Fibroblast of upper back skin (primary cell): ENCODE measurements around the gene HDAC10.
A peak's percentile ranks its signal among the peaks of the same experiment; 100 is the strongest.

Experiments
- DNase-seq: peaks from one replicate; pipeline ENCODE4 v3.0.0-alpha.2; 2013

Gene HDAC10

DNA sequence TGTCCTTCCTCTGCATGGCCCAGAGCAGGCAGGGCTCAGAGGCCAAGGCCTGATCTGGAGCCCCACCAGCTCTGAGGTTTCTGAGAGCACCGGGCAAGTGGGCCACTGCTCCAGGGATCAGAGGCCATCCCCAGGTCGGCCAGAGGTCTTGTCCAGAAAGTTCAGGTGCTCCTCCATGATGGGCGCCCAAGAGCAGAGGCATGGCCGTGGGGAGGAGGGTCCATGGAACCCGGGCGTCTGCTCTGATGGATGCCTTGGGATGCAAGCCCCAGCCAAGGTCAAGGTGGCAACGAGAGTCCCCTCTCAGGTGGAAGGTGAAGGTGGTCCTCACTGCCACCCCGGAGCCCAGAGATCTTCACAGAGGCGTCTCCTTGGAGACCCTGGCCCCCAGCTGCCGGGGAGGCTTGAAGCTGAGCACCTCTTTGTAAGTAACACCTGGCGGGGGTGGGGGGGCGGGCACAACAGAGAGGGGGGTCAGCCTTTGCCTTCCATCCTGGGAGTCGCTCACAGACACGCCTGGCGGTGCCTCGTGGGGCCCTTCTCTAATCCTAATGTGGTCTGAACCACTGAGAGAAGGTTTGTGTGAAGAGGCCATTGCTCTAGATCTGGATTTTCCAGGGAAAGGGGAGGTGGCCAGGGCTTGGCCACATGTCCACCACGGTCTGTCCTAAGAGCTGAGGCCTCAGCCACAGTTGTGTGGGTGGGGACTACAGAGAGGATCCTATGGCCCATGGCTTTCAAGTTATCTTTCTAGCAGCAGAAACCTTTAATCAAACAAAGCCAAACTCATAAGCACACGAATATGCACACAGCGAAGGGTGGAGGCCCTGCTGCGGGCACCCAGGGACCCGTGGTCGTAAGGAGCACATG is 2.2 kb upstream of the HDAC10 start:
- DNase-seq, result no peak

DNA sequence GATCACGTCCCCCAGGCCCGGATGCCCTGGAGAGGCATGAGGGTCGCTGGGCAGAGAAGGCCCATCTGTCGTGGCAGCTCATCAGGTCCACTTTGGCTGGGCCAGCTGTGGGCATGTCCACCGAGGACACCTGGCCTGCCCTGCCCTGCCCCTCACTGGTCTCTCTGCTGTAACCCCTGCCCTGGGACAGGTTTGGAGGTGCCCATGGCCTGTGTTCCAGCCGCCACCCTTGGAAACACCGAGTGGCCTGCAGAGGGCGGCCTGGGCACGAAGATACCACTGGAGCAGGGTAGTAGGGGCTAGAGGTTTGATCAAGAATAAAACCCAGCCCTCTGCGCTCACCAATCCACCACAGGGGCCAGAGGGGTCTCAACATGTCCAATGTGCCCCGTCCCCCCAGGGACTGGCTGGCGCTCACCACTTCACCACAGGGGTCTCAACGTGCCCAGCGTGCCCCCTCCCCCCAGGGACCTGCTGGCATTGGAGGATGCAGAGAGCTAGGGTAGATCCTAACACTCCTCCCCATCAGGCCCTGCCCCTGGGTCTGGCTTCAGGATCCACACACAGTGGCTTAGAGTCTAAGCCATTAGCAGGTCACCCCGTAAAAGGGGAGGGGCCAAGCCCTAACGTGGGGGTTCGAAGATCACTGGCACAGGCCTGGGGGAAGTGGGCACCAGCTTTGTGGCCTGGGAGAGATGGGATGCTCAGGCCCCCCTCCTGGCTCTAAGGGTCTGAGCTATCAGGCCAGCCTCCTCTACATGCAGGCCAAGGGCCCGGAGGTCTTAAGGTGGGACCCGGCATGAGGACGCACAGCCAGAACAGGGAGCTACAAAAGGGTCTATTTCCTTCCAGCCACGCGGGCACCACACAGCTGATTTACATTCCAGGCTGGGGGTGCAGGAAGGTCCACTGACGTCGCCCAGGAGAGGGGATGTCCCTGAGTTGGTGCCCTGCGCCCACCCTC is 1.3 kb upstream of the HDAC10 start:
- peak; percentile 56 for DNase-seq

DNA sequence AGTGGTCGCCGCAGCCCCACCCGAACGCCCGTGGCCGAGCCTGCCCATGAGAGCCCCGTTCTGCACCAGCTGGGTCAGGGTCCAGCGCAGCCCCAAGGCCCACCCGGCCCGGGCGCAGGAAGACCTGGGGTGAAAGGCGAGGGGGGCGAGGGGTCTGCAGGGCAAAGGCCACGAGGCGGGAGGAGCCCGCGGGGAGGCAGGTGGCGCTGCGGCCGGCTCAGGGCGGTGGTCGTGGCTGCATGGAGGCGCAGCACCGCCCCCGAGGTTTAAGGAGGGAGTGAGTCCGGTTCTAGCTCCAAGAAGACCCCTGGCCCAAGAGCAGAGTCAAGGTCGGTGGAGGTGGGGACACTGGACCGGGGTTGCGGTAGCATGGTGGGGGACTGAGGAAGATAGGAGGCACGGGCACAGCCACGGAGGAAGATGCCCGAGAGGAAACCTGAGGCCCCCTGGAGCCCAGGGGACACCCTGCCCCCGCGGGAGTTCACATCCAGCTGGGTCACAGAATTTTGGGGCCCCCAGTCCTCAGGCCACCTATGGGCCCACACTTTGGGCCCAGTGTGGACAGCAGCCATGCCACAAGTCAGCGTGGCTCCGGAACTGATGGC is 514 bp upstream of the HDAC10 start:
- no peak for DNase-seq

DNA sequence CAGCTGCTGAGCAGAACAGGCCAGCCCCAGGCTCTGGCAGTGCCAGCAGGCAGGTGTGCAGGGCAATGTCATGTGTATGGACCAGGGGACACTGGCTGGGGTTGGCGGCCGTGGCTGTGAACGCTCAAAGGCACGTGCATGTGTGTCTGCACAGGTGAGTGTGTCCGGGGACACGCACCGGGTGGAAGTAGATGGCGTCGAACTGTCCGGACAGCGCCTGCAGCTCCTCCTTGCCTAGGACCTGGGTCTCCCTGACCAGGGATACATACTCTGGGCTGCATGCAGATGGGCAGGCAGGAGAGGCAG is 863 bp downstream of the HDAC10 start:
- no peak for DNase-seq

DNA sequence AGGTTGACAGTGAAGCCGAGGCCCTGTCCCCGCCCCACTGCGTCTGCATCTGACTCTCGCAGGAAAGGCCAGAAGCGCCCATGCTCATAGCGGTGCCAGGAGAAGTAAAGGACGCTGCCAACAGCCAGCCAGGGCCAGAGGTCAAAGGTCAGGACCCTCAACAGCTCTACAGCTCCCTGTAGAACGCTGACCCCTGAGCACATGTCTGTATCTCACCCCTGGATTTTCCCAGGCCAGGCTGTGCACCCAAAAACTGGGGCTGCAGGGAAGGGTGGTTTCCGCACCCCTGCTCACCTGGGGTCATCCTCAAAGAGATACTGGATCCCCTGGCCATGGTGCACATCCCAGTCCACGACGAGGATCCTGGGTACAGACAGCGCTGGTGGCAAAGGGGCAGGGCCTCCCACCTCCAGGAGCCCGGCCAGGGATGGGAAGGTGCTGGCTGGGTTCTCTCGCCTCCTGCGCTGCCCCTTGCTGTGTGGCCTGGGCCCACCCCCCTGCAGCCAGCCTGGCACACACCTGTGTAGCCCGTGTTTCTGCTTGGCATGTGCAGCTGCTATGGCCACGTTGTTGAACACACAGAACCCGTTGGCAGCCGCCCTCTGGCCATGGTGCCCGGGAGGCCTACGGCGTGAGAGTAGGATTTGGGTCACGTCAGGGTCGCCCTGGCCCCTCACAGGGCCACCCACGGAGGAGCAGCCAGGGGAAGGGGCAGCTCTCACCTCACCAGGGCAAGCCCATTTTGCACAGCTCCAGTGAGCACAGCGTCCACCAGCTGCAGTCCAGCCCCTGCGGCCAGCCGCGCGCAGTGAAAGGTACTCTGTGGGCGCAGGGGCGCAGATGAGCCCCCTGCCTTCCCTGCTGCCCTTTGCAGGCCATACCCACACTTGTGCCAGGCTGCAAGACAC is 1.5 kb downstream of the HDAC10 start:
- no peak for DNase-seq

DNA sequence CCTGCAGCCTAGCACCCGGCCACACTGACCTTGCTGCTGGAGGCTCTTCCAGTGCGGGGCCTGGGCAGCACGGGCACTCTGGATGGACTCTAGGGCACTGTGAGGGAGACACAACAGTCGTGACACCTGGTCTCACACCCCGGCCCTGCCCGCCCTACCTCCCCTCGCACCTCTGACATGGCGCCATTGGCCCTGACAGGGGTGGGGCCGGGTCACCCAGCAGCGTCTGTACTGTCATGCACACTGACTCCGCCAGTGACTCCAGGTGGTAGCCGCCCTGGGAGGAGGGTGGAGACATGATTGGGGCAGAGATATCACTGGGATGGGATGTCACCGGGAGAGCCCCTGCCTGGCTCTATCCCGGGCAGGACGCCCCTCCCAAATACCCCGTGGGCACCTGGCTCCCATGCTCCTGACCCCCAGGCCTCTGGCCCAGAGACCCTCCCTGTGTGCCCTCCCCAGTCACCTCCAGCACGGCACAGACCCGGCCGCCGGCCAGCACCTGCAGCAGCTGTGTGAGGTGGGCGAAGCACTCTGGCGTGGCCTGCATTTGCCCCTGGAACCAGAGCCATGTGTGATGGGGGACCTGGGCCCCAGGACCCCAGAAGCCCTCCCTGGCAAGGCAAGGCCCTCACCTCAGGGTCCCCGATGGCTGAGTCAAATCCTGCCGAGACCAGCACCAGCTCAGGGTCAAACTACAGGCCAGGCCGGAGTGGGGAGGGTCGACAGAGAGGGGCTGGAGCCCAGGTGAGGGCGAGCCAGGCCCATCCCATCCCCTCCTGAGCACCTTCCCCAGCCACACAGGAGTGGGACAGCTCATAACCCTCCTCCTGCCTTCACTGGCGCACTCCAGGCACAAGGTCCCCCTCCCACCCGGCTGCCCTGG is 2.6 kb downstream of the HDAC10 start:
- DNase-seq, result no peak

DNA sequence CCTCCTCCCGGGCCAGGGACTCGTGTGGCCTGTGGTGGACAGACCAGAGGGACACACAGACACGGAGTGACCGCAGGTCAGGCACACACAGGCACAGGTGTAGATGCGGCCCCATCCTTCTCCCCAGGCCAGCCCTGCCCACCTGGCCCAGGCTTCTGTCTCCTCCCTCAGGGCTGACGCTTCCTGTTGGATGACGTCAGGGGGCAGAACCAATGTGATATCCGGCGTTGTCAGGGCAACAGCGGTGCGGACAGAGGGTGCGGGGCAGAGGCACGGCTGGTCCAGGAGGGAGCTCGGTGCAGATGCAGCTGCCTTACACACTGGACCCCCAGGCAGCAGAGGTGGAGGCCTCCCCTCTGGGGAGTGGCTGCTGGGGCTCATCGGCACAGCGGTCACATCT is 3.3 kb downstream of the HDAC10 start:
- DNase-seq, result peak; percentile 64

DNA sequence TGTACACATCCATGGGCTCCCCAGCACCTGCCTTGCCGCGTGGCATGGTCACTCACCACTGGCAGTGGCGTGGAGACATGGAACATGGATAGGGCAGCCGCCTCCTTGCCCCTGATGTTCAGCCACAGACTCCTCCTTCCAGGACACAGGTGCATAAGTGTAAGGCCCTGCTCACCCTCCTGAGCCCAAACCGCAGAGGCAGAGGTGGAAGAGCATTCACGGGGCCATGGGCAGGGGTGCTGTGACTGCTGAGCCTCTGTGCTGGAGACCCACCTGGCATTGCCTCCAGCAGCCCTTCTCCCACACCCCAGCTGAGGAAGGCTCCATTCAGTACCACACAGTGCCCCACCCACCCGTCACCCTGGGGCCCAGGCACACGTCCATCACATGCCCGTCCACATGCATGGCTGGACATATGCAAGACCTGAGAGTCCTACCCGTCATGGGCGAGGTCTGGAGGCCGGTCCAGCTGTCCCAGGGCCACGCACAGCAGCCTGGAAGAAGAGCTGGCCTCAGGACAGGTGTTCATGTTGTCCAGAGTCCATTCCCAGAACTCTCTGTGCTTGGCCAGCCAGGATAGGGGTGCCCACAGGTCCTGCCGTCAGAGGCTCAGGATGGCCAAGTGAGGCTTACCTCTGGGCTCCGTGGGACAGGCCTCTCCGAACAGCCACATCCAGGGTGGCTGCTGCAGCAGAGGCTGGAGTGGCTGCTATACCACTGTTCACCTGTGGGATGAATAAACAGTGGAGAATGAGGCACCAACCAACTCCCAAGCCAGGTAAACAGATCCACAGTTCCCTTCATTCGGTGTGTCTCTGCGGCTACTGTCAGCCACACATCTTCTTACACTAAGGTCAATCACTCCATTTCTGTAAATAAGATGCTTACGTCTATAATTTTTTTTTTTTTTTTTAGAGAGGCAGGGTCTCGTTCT is 4.6 kb downstream of the HDAC10 start:
- no peak for DNase-seq

DNA sequence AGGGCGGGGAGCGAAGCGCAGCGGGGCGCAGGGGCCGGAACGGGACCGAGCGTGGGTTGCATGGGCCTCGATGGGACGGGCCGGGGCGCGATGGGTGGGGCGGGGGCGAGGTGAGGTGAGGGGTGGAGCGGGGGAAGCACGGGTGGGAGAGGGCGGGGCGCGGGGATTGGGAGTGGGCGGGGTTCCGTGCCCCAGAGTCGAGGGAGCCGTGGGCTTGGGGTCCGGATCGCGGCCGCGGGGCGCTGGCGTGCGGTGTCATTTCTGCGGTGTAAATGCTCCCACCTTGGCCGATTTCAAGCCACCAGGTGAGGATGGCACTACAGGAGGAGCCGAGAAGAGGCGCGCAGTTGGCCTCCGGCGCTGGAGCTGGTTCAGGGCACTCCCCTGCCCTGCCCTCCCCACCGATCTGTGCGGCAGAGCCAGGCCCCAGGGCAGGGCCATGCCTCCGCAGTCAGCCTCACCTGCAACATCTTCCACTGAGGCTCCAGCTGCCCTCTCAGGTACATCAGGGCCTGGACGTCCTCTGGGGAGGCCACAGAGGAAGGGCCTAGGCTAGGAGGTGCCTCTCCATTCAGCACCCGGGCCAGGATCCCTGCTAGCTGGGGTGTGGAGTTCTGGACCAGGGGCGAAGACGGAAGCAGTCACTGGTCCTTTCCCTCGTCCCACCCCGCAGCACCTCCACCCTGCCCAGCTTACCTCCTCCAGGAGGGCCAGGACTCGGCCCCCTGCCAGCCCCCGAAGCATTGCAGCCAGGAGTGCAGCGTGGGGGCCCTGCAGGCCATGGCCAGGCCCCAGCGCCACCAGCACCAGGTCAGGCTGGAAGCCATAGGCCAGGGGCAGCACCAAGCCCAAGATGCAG is 5.6 kb downstream of the HDAC10 start:
- no peak for DNase-seq

DNA sequence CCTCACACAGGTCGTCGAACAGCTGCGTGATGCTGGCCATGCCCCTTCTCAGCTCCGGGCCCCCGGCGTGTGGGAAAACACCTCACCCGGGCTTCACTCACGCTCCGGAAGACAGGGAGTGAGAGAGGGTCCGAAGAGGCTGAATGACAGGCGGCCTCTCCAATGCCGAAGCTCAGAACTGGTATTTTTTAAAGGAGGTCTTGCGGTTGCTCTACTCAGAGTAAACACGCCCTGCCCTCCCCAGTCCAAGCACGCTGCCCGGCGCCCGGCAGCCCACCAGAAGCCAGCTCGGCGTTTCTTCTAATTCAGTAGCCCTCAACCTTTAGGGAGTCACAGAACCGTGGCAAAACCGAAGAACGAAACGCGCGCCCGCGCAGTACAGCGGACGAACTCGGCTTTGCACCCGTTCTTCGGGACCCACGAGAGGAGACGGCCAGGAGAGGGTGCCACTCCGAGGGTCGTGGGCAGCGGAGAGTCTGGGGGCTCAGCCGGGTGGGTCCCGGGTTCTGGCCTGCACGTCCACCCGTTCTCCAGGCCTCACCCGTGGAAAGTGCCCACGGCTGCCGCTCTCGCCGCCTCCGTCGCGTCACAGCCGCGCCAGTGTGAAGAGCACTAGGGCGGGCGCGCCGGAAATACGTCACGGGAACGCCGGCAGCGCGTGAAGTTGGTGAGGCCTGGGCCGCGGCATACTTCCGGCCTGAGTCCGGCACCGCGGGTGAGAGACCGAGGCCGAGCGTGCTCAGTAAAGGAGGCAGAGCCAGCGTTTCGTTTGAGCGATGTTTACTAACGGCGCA is 6.4 kb downstream of the HDAC10 start, which contains the start of gene TUBGCP6:
Gene TUBGCP6 (minus strand): TSS at position 604 of the 794 bp plus-strand sequence. CDS start 564 bp downstream, at position 40.
- peak; percentile 89 for DNase-seq

DNA sequence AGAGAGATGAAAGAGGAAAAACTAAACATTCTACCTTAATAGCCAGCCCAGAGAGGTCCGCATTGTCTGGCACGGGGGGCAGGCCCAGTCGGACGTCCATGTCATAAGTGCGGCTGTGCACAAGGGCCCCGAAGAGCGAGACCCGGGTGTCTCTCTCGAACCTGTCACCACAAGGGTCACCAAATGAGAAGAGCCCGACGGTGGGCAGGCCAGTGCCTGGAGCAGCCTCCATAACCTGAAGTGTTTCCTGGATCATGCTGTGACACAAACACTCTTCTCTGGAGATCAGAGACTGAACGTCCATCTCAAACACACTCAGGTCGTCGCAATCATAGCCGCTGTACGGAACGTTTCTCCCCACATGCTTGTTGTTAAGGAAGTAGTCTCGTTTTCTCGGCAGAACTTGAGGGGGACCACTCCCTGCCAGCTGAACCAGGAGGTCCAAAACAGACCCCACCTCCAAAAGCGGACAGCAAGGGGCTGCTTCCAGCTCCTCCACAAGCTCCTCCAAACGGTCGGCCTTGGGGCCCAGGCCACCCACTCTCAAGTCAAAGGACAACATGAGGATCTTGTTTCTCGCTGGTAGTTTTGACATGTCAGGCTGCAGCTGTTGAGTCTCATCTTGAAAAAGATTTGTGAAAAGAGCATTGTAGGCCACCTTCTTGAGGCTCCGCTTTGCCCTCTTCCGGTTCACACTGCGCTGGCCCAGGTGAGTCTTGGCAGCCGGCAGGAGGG is 7.2 kb downstream of the HDAC10 start:
- DNase-seq, result no peak

DNA sequence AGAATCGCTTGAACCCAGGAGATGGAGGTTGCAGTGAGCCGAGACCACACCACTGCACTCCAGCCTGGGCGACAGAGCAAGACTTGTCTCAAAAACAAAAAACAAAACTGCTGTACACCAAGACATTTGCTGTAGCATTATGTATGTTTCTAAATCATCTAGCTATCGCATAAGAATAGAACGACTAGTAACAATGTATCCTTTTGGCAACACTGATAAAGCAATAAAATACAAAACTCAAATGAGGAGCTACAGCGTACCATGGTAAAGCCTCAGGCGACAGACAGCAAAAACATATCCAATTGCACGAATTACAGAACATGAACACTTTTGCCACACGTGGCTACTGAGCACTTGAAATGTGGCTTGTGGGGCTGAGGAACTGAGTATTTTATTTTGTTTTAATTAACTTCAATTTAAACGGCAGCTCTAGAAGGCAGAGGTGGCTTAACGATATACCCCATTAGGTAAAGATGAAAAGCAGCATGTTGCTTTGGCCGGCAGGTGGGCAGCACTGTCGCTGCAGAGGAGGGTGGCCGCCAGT is 8.6 kb downstream of the HDAC10 start:
- no peak for DNase-seq

DNA sequence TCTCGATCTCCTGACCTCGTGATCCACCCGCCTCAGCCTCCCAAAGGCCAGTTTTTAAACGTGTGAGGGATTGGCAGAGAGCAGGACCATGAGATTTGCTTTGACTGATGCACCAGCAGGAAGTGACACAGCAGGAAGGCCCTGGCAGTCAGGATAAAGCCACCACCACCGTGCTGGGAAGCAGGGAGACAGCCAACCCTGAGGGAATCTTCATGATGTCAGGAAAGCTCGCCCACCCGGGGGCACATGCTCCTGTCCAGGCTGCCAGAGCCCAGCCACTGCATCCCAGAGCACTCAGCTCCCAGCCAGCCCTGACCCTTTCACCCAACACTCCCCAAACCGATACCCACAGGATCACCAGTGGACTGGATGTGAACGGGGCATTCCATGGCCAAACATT is 12.3 kb downstream of the HDAC10 start:
- DNase-seq, result no peak

DNA sequence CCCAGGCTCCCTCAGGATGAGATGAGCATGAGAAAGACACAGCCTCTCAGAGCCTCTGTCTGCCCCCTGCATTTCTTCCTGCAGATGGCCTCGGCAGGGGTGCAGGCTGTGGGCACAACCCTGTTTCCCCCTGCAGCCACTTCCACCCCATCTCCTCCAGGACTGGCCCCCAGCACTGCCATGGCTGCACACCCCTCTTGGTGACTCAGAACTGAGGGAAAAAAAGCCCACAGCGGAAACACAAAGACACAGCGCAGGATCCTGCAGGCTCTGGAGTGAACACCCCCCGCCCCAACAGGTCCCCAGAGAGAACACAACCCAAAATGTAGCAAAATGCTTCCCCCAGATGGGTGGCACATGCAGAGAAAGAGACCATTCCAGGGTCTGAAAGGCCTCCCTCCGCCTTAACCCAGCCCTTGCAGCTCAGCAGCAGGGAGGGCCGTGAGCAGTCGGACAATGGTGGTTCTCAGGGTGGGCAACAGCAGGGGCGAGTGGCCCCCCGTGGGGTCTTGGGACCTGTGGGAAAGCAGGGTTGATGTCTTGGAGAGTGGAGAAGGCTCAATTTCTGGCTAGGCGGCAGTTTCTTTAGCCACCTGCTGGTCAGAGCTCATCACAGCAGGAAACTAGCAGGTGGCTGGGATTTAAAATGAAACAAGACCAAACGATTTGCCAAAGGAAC is 14.2 kb downstream of the HDAC10 start:
- no peak for DNase-seq

DNA sequence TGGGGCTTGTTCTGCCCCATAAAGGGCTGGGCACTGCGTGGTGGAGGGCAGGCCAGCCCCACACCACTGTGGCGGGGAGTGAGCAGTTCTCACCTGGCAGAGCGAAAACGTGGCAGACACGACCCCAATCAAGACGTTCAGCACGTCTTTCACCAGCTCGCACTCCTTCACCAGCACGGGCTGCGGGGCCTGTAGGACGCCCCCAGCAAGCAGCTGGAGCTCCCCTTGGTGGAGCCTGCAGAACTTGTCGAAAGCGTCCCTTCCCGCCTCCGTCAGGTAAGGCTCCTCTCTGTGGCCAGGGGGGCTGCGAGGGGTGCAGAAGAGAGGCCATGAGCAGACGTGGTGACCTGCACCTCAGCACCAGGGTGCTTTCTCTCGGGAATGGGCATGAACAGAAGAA is 17.8 kb downstream of the HDAC10 start:
- DNase-seq, result no peak

DNA sequence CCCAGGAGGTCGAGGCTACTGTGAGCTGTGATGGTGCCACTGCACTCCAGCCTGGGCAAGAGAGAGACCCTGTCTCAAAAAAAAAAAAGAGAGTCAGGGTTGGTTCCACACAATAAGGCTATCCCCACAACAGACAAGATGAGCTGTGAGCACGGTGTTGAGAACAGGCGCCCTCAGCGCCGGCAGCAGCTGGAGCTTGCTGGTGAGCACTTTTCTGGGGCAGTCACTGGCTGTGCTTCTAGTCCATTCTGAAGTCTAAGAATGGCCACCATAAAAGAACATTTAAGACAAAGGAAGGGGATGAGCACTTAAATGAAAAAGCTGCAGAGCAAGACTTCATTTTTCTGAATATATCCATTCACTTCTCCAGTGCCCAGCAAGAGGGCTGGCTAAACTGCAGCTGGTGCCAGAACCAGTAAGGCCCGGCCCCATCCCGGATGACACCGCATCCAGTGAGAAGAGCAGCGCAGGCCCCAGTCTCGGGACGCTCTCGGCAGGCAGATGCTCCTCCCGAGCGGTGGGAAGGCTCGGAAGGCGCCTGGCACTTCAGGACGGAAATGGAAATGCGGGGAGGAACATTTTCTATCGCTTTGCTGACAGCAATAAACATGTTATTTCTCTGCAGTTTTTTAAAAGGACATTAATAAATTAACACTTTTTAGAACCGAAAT is 18.4 kb downstream of the HDAC10 start:
- DNase-seq, result no peak
